GM19438 (cell line): ENCODE data around the gene RBM18.

Experiments
- ATAC-seq: cut with Tn5 transposase; IDR thresholded peaks from one replicate; pipeline ENCODE4 v1.9.1; 2021; ENCODE audit warnings: low read depth; ENCODE audit not compliant: unreplicated experiment

RBM18 gene

DNA sequence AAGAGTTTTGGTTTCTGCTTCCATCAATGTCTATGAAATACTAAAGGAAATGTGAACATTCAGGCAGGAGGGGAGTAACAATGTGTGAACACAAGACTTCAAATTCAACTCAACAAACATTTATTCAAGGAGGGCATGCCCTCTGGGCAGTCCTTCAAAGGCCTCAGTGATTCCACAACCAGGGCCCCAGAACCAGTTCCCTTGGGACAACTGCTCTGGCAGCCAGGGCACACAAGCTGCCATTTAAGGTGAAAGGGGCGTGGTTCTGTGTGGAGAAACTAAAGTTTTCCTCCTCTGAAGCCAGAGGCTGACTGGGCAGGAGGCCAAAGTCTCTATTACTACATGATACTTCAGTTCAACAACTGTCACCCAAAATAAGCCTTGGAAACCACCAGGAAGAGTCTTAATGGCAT is 3.2 kb downstream of the RBM18 start:
- ATAC-seq = no peak

GRCh38 chr9:122258886-122259415 is 5.7 kb downstream of the RBM18 start:
- no peak for ATAC-seq

GRCh38 chr9:122256206-122256605 is 8.4 kb downstream of the RBM18 start:
- ATAC-seq = no peak

- no peak for ATAC-seq
Observed at GRCh38 chr9:122254761-122255160, 9.9 kb downstream of the RBM18 start.

DNA sequence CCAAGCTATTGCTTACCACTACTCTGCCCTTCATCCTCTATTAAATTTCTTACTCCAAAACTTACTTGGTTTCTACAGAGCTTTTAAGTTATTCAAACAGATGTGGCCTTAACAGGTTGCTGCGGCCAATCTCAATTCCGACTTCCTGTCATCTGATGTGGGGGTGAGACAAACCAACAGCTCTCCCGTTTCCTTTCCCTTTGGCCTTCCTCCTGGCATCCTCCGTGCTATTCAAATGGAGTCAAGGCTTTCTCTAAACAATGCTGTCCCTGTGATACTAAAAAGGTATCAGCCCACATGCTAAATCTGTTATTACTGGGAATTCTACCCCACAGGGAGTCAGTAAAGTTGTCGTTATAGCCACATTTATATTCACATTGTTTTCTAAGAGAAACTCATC is 11.8 kb downstream of the RBM18 start:
- ATAC-seq = no peak

DNA sequence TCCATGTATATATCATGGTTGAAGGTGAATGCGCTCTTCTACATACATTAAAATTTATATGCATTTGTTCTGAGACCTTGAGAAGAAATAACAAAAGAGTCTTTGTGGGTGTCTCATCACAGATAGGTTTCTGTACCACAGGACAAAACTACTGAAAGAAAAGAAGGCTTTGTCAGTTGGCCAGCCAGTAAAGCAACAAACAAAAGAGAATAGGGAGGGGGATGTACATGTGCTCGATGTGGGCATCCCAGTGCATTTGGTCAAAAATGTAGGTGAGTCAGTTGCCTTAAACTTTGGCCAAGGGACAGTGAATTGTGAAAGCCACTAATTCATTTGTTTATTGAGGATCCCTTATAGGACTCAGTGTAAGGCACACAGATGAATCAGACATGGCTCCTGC is 13.3 kb downstream of the RBM18 start:
- ATAC-seq = no peak

DNA sequence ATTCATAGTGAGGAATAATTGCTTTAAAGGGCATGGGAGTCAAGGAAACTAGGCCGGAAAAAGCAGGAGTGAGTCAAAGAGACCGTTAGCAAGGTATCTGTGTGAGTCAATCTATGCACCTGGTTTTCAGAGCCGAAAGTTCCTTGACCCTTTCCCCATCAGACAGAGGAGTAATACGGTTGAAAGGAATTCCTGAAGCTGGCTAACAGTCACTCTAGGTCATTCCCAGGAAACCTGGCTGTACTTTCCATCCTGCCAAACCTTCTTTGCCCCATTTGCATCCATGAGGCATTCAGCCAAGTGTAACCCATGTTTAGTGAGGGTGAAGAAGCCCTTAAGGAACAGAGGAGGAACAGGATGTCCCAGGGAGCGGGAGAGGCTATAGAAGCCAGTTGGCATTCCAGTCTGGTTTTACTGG is 16.2 kb downstream of the RBM18 start:
- ATAC-seq = no peak

GRCh38 chr9:122246666-122247065 is 18.0 kb downstream of the RBM18 start:
- no peak for ATAC-seq

GRCh38 chr9:122244349-122244748 is 20.3 kb downstream of the RBM18 start:
- no peak for ATAC-seq

DNA sequence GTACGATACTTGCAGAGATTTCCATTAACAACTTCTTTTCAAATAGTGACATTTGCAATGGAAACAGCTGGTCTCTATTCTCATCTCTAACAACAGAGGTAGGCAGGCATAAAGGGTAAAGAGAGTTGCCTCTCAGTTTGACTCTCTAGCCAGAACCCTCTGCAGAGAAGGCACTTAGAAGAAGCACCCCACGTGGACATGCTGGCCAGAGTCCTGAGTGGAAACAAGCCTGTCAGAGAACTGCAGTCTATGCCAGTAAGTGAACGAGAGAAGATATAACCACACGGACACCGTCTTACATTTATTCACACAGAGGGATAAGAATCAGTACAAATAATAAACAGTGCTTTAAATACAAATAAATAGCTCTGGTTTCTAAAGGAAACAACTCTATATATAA is 24.9 kb downstream of the RBM18 start:
- ATAC-seq = no peak

DNA sequence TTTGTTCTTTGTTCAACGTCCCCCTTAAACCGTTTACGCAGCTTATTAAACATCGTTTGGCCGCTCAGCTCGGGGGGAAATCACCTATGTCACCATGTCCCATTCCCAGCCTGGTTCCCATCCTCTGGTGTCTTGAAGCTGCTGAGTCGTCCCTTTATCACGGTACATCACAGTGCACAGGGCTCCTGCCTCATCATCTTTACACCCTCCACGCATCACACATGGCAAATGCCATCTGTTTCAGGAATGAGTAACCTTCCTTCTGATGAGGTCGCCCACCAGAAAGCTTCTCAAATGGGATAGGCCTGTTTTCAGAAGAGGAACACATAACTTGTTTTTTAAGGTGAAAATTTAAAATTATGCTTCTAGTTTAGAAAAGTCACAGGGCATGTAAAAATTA is 28.0 kb downstream of the RBM18 start:
- ATAC-seq = no peak

GRCh38 chr9:122234022-122234748 is 30.5 kb downstream of the RBM18 start:
- no peak for ATAC-seq

- no peak for ATAC-seq
Observed at GRCh38 chr9:122232796-122233306, 31.8 kb downstream of the RBM18 start.

GRCh38 chr9:122229485-122229837 is 35.2 kb downstream of the RBM18 start:
- ATAC-seq = no peak

DNA sequence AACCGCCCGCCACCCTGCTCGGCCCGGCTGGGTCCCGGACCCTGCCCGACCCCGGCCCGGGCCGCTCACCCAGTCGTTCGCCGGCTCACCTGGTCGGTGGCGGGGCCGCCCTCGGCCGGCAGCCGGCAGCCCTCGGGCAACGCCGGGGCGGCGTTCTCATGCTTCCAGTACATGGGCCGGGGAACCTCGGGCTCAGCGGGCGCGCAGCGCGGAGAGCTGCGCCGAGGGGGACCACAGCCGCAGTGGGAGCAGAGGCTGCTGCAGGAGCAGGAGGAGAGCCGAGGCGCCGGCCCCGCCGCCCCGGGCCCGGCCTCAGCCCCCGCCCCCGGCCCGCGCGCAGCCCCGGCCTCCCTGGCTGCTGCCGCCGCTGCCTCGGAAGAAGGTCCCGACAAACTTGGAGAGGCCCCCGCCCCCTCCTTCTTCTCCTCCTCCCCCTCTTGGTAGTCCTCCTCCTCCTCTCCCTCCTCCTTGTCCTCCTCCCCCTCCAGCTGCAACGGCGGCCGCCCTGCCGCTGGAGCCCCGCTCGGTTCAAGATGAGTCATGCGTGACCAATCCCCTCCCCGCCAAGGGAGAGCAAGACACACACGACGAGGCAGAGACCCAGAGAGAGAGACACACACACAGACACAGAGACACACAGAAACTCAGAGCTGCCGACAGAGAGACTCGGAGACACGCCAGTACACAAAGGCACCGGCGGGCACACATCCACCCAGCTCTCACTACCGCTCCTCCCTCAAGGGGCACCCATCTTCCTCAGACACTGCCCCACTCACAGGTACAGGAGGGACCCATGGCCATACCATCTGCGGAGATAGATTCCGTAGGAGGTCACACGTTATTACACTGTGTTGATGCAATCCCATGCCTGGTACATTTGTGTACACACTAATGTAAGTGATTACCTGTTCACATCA is 35.8 kb downstream of the RBM18 start, which contains the start of gene LHX6:
LHX6 (minus strand) TSS at position 390 of the 917 bp plus-strand sequence; CDS start at position 173, 217 bp downstream.
- no peak for ATAC-seq

GRCh38 chr9:122228191-122228567 is 36.5 kb downstream of the RBM18 start:
- ATAC-seq = no peak

GRCh38 chr9:122227575-122227900 is 37.1 kb downstream of the RBM18 start:
- no peak for ATAC-seq

GRCh38 chr9:122226758-122227574 is 37.7 kb downstream of the RBM18 start:
- ATAC-seq = no peak

DNA sequence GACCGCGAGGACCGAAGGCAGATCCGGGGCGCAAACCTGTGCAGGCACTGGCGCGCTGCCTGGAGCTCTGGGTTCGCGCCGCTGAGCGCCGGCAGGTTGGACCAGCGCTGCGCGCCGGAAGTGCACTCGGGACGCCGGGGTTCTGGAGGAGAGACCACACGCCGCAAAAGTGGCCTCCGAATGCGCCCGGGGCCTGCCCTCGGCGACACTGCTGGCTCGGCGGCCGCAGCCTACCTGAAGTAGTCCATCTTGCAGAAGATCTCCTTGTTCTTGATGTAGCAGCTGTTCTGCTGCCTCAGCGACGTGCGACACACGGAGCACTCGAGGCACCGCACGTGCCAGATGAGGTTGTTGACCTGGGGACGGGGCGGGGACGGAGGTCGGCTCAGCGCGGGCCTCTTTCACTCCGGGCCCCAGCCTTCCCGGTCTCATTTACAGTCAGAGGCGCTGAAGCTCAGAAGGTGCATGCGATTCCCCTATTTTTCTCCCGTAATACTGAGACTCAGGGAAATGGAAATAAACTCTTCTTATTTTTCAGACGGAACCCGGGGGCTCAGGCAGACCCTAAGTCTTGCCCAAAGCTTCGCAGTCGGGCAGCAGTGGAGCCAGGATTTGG is 38.4 kb downstream of the RBM18 start:
- ATAC-seq = no peak
